MM.1S (cell line): ENCODE results near the gene C9orf43.

ENCODE experiments used
- EZH2 ChIP-seq: fragments of 300-600 bp; sonication (generic); optimal IDR thresholded peaks from 2 replicates; pipeline ENCODE3; 2017; ENCODE audit warnings: low read depth, mild to moderate bottlenecking, antibody characterized with exemption, low read length, mixed read lengths
- EZH2phosphoT487 ChIP-seq: fragments of 300-600 bp; sonication (generic); IDR thresholded peaks from 2 replicates; pipeline ENCODE4 v1.6.1; 2018; ENCODE audit warnings: antibody characterized with exemption, low read length
- TF ChIP-seq, protein P1 (sequence below): fragments of 300-600 bp; sonication (generic); IDR thresholded peaks from 2 replicates; pipeline ENCODE4 v1.5.1; 2016; ENCODE audit warnings: antibody characterized with exemption, low read length, mixed read lengths

- TF ChIP-seq, protein P1, sequence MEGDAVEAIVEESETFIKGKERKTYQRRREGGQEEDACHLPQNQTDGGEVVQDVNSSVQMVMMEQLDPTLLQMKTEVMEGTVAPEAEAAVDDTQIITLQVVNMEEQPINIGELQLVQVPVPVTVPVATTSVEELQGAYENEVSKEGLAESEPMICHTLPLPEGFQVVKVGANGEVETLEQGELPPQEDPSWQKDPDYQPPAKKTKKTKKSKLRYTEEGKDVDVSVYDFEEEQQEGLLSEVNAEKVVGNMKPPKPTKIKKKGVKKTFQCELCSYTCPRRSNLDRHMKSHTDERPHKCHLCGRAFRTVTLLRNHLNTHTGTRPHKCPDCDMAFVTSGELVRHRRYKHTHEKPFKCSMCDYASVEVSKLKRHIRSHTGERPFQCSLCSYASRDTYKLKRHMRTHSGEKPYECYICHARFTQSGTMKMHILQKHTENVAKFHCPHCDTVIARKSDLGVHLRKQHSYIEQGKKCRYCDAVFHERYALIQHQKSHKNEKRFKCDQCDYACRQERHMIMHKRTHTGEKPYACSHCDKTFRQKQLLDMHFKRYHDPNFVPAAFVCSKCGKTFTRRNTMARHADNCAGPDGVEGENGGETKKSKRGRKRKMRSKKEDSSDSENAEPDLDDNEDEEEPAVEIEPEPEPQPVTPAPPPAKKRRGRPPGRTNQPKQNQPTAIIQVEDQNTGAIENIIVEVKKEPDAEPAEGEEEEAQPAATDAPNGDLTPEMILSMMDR = no peak
- TF ChIP-seq EZH2 (no peak), EZH2phosphoT487 (no peak)
Observed at GRCh38 chr9:113380869-113381378, 29.6 kb upstream of the C9orf43 start.
